ENCODE results near the gene PIP5K1B. TPM values are rescaled to one million over a fixed set of nuclear protein-coding genes. Genes with fewer than 3 reads are reported as not detected.

The PIP5K1B gene
- total and polyA plus RNA-seq, 2 of the 13 experiments (the other 11 are each of a cell fraction or from before 2014, with no cell fraction given): 15.8 to 17.5 TPM

DNA sequence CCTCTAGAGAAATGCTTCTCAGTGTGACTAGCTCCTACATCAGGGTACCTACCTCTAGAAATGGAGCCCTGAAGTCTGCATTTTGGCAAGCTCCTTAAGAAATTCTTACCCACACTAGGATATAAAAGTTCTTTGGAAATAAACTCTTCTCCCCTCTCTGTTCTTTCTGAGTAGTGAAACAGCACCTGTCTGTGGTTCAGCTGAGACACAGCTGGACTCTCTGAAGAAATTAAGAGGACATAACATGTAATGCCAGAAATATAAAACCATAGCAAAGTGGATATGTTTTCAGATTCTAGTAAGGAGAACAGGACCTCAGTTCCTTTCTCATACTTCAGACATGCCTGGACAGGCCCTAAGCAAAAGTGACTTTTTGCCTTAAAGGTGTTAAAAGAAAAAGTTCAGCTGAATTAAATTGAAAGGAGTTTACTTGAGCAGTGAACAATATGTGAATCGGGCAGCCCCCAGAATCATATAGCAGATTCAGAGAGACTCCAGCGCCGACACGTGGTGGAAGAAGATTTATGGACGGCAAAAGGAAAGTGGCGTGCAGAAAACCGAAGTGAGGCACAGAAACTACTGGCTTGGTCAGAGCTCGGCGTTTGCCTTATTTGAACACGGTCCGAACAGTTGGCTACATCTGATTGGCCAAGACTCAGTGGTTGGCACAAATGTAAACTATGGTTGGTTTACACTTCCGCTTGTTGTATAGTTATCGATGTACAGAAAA, 244.4 kb downstream of the PIP5K1B start:
- no peak overlapping the region for H3K9ac ChIP-seq (ENCODE audit: insufficient read depth, low read depth, low read length)
- ChIA-PET CTCF (ENCODE audit: low intra/inter-chr PET ratio, low total read pairs) (no interaction called here), POLR2A (no interaction called here)
- no TSS peak for BruUV-seq (replicated peaks)
- DNase-seq (ENCODE audit: low spot score): no peak
- H4K20me1 ChIP-seq (ENCODE audit: insufficient read depth, low read length): no peaks in the 10 kb centered on the region
- no peaks in the 10 kb centered on the region for H3K27me3 ChIP-seq (ENCODE audit: control insufficient read depth in 1 of 2, insufficient read depth in 2 of 2, low read length in 2 of 2)
- no peak overlapping the region for H2AFZ ChIP-seq (ENCODE audit: low read length)
- no peaks in the 10 kb centered on the region for H3K4me1 ChIP-seq (ENCODE audit: insufficient read depth, low read length)
- TF ChIP-seq NFE2L2 (IDR thresholded peaks at IDR 0.05; ENCODE audit: low read length): no peak
- no peak for TF ChIP-seq ATAD3A (CRISPR knock-in tag; IDR thresholded peaks at IDR 0.05)
- no peak for TF ChIP-seq YEATS4 (CRISPR knock-in tag; IDR thresholded peaks at IDR 0.05; ENCODE audit: borderline replicate concordance)
- intact Hi-C loops (cut with micrococcal nuclease; ENCODE audit: unreplicated experiment) (no loop called here), in situ Hi-C loops (cut with HindIII; ENCODE audit: extremely low pct_ligation_motif_present, low pct_unique_long_range_greater_than_20kb) (no loop called here)
- H3K79me2 ChIP-seq (ENCODE audit: insufficient read depth, low read length): no peaks in the 10 kb centered on the region
- no peak overlapping the region for H3K27ac ChIP-seq (ENCODE audit: extremely low read length, insufficient read depth, low read length)
- ATAC-seq: no peak
- no peak for FAIRE-seq
- no peak overlapping the region for H3K4me2 ChIP-seq (ENCODE audit: low read depth, low read length)
- H3K9me3 ChIP-seq (ENCODE audit: low read length): no peaks in the 10 kb centered on the region
- H3K4me3 ChIP-seq (replicated peaks in 1 of 3; ENCODE audit: insufficient read depth in 1 of 3, low read depth in 2 of 3, low read length in 3 of 3): no peak overlapping the region
- peaks cover 3 to 9% of the 10 kb centered on the region in 2 experiments; a peak in 2 of 5 replicates for H3K36me3 ChIP-seq (replicated peaks in 1 of 2; ENCODE audit: control insufficient read depth in 1 of 2, insufficient read depth in 2 of 2, low read length in 2 of 2)
- 99% methylated on average over 13 of the region's 13 CpGs for WGBS (ENCODE audit: low lambda C conversion rate)

DNA sequence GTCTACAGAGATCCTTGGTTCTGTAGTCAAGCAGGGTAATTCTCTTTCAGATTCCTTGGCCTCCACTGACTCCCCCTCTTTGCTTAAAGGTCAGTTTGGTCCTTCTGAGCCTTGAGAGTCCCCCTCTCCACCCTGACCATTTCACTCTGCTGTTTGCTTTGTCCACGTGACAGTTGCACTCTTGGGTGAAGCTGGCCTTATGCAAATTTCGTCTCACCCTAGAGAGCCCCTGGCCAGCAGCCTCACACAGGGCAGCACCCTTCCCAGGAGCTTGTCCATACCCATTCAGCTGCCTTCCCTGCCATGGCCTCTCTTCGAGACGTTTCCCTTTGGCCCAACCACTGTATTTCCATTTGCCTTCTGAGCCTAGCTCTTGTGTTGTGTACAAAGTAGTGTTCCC, 245.1 kb downstream of the PIP5K1B start:
- Histone ChIP-seq H3K79me2 (ENCODE audit: insufficient read depth, low read length) (no peaks in the 10 kb centered on the region), H3K27ac (ENCODE audit: extremely low read length, insufficient read depth, low read length) (no peak overlapping the region), H3K9ac (ENCODE audit: insufficient read depth, low read depth, low read length) (no peak overlapping the region), H3K36me3 (replicated peaks in 1 of 2; ENCODE audit: control insufficient read depth in 1 of 2, insufficient read depth in 2 of 2, low read length in 2 of 2) (peaks cover 3 to 11% of the 10 kb centered on the region in 2 experiments; a peak in 4 of 5 replicates), H3K4me1 (ENCODE audit: insufficient read depth, low read length) (no peaks in the 10 kb centered on the region), H3K27me3 (ENCODE audit: control insufficient read depth in 1 of 2, insufficient read depth in 2 of 2, low read length in 2 of 2) (no peaks in the 10 kb centered on the region), H3K9me3 (ENCODE audit: low read length) (no peaks in the 10 kb centered on the region), H2AFZ (ENCODE audit: low read length) (no peak overlapping the region), H3K4me2 (ENCODE audit: low read depth, low read length) (no peak overlapping the region), H3K4me3 (replicated peaks in 1 of 3; ENCODE audit: insufficient read depth in 1 of 3, low read depth in 2 of 3, low read length in 3 of 3) (no peak overlapping the region), H4K20me1 (ENCODE audit: insufficient read depth, low read length) (no peaks in the 10 kb centered on the region)
- FAIRE-seq (no peak), ATAC-seq (no peak), DNase-seq (ENCODE audit: low spot score) (no peak)
- BruUV-seq (replicated peaks): no TSS peak
- WGBS (ENCODE audit: low lambda C conversion rate): 95% methylated on average over 4 of the region's 4 CpGs
- POLR2A ChIA-PET: no interaction called here
- in situ Hi-C loops (cut with HindIII; ENCODE audit: extremely low pct_ligation_motif_present, low pct_unique_long_range_greater_than_20kb): no loop called here
- intact Hi-C loops (cut with micrococcal nuclease; ENCODE audit: unreplicated experiment): no loop called here
- CTCF ChIA-PET (ENCODE audit: low intra/inter-chr PET ratio, low total read pairs): no interaction called here
- no peak for TF ChIP-seq ZNF256 (CRISPR knock-in tag; conservative IDR thresholded peaks at IDR 0.05)
- no peak for TF ChIP-seq ZNF382 (CRISPR knock-in tag; IDR thresholded peaks at IDR 0.05; ENCODE audit: borderline replicate concordance)
- TF ChIP-seq NCOR1 (IDR thresholded peaks at IDR 0.05; ENCODE audit: borderline replicate concordance, low read length): no peak
- TF ChIP-seq ZZZ3 (CRISPR knock-in tag; IDR thresholded peaks at IDR 0.05; ENCODE audit: borderline replicate concordance): no peak
- TF ChIP-seq TBP (CRISPR knock-in tag; IDR thresholded peaks at IDR 0.05): no peak
- no peak for TF ChIP-seq ZNF253 (CRISPR knock-in tag; IDR thresholded peaks at IDR 0.05; ENCODE audit: borderline replicate concordance)
- no peak for TF ChIP-seq SETDB1 (CRISPR knock-in tag; IDR thresholded peaks at IDR 0.05; ENCODE audit: borderline replicate concordance)
- TF ChIP-seq, protein P1, sequence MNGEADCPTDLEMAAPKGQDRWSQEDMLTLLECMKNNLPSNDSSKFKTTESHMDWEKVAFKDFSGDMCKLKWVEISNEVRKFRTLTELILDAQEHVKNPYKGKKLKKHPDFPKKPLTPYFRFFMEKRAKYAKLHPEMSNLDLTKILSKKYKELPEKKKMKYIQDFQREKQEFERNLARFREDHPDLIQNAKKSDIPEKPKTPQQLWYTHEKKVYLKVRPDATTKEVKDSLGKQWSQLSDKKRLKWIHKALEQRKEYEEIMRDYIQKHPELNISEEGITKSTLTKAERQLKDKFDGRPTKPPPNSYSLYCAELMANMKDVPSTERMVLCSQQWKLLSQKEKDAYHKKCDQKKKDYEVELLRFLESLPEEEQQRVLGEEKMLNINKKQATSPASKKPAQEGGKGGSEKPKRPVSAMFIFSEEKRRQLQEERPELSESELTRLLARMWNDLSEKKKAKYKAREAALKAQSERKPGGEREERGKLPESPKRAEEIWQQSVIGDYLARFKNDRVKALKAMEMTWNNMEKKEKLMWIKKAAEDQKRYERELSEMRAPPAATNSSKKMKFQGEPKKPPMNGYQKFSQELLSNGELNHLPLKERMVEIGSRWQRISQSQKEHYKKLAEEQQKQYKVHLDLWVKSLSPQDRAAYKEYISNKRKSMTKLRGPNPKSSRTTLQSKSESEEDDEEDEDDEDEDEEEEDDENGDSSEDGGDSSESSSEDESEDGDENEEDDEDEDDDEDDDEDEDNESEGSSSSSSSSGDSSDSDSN (CRISPR knock-in tag; IDR thresholded peaks at IDR 0.05): no peak
- TF ChIP-seq, protein P2, sequence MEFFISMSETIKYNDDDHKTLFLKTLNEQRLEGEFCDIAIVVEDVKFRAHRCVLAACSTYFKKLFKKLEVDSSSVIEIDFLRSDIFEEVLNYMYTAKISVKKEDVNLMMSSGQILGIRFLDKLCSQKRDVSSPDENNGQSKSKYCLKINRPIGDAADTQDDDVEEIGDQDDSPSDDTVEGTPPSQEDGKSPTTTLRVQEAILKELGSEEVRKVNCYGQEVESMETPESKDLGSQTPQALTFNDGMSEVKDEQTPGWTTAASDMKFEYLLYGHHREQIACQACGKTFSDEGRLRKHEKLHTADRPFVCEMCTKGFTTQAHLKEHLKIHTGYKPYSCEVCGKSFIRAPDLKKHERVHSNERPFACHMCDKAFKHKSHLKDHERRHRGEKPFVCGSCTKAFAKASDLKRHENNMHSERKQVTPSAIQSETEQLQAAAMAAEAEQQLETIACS (CRISPR knock-in tag; IDR thresholded peaks at IDR 0.05): no peak
- TF ChIP-seq, protein P3, sequence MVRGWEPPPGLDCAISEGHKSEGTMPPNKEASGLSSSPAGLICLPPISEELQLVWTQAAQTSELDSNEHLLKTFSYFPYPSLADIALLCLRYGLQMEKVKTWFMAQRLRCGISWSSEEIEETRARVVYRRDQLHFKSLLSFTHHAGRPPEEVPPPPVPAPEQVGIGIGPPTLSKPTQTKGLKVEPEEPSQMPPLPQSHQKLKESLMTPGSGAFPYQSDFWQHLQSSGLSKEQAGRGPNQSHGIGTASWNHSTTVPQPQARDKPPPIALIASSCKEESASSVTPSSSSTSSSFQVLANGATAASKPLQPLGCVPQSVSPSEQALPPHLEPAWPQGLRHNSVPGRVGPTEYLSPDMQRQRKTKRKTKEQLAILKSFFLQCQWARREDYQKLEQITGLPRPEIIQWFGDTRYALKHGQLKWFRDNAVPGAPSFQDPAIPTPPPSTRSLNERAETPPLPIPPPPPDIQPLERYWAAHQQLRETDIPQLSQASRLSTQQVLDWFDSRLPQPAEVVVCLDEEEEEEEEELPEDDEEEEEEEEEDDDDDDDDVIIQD (CRISPR knock-in tag; IDR thresholded peaks at IDR 0.05; ENCODE audit: low read depth): no peak
- TF ChIP-seq ZNF672 (CRISPR knock-in tag; IDR thresholded peaks at IDR 0.05): no peak
